Measurements from ENCODE around the gene LUC7L.
"Not testable (repeated sequence)": the region's sequence is repeated elsewhere in the genome, so short reads cannot be mapped to it uniquely, and the experiment has no call there.

The LUC7L gene

DNA sequence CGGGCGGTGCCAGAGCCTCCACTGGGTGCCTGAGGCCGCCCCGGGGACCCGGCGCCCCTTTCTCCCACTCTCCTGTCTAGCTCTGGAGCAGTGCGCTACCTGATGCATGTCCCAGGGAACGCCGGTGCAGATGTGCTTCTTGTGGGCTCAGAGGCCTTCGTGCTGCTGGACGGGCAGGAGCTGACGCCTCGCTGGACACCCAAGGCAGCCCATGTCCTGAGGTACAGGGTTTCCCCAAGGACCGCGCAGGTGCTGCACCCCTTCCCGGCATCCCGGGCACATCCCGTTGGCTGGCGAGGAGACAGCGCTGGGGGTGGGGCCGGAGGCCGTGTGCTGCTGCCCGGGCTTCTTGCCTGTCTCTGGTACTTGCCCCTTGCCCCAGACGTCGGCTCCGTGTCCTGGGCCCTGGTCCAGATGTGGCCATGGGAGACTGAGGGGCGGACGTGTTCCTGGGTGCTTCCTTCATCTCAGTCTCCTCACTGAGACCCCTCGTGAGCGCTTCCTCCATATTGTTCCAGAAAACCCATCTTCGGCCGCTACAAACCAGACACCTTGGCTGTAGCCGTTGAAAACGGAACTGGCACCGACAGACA is 34.0 kb upstream of the LUC7L start:
- no peak for DNase-seq

DNA sequence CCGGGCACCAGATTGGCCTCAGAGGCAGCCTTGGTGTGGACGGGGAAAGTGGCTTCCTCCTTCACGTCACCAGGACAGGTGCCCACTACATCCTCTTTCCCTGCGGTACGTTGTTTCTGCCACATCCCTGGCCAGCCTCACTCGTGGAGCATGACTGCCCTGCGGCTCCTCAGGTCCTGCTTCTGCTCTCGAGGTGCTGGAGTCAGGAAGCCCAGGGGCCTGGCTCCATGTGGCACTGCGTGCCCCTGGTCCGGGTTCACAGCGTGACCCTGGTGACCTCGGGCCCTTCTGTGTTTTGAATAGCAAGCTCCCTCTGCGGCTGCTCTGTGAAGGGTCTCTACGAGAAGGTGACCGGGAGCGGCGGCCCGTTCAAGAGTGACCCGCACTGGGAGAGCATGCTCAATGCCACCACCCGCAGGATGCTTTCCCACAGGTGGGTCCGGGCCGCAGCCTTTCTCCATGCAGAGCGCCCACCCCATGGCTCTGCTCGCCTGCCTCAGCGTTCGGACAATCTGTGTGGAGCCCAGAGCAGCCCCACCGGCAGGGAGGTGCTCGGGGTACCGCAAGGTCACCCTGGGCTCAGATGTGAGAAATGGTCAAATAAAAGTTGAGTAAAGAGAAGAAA is 33.0 kb upstream of the LUC7L start:
- no peak for DNase-seq

DNA sequence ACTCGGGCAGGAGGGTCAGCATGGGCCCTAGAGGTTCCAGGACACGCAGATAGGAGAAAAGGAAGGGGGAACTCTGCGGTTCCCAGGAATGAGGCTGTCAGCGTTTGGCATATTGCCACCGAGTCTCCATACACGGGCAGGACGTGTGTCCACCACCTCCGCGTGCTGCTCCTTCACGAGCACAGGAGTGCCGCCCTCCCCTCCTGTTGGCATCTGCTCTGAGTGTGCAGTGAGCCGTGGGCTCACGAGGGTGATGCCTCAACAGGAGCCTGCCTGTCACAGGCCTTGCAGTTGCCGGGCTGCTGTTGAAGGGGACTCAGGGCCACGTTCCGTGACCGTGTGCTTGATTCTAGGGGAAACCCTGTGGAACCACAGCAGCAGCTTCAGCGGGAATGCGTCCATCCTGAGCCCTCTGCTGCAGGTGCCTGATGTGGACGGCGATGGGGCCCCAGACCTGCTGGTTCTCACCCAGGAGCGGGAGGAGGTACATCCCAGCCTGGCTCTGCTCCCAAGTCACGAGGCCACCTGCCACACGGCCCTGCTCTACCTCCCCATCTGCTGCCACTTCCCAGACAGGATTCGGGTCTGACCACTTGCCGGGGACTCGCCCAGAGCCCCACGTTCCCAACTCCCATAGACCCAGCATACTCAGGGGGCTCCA is 31.9 kb upstream of the LUC7L start:
- no peak for DNase-seq

DNA sequence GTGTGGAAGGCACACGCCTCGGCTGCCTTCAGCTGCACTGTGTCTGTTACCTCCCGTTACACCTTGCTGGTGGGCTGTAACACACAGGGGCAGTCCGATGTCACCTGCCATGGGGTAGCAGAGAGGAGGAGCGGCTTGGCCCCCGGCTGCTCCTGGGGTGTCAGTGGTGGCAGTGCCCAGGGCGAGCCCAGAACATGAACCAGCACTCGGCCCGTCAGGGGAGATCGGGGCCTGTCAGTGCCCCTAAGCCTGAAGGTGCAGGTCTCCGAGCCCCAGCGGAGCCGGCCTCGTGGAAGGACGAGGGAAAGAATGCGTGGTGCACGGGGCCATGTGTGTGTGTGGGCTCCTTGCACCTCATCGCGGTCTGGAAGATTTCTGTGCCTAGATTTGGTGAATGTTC is 31.1 kb upstream of the LUC7L start:
- DNase-seq, result no peak

DNA sequence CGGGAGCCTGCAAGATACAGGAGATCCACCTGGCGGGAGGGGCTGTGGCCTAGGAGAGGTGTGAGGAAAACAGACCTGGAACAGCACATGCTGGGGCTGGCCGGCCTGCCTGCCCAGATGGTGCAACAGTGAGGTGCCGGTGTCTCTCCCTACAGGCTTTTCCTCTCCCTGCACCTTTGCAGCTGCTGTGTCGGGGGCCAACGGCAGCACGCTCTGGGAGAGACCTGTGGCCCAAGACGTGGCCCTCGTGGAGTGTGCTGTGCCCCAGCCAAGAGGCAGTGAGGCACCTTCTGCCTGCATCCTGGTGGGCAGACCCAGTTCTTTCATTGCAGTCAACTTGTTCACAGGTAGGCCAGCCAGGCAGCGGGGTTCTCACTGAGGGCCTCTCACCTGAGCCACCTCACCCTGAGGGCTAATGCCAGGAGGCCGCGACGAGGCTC is 30.6 kb upstream of the LUC7L start:
- no peak for DNase-seq

DNA sequence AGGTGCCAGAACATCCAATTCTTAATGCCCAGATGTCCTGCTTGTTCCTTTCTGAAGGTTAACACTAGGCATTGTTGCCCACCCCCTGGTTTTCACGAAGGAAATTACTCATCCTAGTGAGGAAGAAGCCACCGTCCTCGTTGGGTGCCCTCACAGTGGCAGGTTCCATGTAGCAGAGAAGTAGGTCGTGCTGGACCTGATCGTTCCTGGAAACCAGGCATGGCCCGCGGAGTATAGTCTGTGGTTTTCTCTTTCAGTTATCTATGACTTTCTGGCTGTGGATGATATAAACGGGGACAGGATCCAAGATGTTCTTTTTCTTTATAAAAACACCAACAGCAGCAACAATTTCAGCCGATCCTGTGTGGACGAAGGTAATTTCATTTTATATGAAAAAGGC is 30.0 kb upstream of the LUC7L start:
- no peak for DNase-seq

DNA sequence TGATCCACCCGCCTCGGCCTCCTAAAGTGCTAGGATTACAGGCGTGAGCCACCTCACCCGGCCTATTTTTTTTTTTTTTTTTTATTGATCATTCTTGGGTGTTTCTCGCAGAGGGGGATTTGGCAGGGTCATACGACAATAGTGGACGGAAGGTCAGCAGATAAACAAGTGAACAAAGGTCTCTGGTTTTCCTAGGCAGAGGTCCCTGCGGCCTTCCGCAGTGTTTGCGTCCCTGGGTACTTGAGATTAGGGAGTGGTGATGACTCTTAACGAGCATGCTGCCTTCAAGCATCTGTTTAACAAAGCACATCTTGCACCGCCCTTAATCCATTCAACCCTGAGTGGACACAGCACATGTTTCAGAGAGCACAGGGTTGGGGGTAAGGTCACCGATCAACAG is 28.8 kb upstream of the LUC7L start:
- not testable (repeated sequence) for DNase-seq

DNA sequence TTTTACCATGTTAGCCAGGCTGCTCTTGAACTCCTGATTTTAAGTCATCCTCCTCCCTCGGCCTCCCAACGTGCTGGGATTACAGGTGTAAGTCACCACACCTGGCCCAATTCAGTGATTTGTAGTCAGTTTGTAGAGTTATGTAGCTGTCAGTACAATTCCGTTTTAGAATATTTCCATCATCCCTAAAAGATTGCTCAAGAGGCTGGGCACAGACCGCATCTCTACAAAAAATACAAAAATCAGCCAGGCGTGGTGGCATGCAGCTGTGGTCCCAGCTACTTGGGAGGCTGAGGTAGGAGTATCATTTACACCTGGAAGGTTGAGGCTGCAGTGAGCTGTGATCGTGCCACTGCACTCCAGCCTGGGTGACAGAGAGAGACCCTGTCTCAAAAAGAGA is 25.9 kb upstream of the LUC7L start:
- no peak for DNase-seq

DNA sequence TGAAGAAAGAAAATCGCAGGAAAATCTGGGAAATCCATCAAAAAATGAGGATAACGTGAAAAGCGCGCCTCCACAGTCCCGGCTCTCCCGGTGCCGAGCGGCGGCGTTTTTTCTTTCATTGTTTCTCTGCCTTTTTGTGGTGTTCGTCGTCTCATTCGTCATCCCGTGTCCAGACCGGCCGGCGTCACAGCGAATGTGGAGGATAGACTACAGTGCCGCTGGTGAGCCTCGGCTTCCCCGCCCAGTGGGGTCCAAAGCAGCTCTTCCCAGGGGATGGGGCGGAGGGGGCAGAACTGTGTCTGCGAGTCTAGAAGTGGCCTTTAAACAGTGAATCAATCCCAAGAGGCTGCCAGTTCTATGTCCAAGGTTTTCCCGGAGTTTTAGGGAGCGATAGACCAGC is 25.2 kb upstream of the LUC7L start:
- DNase-seq, result no peak

DNA sequence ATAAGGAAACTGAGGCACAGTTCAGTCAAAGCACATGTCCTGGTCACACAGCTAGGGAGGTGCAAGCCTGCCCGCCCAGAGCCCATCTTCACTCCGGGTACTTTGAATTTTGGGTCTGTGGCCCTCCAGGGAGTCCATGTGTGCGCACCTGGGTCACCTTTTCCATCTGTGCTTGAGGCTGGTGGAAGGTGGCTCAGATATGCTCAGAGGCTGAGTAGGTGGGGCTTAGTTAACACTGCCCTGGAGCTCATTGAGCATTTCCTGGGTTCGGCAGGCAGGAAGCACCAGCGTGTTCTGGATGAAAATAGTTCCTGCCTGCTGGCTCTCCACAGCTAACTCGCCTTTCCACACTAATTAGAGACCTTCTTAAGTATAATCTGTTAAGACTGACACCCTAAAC is 24.6 kb upstream of the LUC7L start:
- DNase-seq, result no peak

DNA sequence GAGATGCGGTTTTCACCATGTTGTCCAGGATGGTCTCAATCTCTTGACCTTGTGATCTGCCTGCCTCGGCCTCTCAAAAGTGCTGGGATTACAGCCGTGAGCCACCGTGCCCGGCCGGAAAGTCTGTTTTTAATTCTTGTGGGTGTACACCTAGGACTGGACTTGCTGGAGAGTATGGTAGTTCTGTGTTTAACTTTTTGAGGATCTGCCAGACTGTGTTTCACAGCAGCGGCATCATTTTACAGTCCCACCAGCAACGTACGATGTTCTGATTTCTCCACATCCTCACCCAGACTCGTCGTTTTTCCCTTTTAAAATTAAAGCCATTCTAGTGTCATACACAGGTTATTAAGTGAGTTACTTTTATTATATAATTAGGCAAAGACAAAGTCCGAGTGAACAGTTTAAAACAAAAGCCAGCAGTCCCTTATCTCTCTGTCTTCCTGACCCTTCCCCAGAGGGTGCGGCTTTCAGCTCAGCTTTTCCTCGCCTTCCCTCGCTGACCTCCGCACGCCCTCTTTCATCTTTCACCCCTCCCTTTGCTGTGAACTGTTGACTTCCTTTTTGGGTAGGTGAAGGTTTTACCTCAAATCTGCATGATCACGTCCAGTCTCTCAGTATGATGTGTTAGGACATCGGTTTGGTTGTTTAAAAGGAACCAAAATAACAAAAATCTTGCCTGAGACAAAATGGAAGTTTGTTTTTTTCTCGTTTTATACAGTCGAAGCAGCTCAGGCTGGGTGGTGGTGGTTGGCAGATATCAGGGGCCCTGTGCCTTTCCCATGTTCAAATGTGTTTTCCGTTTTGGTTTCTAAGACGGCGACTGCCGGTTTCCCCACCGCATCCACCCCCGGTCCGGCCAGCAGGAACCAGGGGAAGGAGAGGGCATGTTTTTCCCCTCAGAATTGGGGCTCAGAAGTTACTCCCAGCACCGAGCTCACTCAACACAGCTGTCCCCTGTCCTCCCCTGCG is 23.4 kb upstream of the LUC7L start:
- DNase-seq, result no peak

DNA sequence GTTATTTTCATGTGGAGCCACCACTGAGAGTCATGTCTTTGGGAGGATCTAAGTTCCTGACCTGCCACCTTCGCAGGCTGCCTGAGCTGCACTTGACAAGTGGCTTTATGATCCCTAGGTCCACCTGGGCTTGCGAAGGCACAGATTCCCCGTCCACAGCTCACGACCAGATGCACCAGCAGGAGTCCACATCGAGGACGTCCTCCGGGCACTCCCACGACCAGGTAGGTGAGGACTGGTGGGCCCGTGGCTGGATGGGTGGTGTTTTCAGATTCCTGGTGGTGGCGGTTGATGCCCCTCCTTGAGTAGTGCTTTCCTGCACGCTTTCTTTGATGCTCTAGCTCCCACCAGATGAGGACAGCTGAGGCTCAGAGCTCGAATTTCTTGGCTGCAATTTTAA is 20.2 kb upstream of the LUC7L start:
- no peak for DNase-seq

DNA sequence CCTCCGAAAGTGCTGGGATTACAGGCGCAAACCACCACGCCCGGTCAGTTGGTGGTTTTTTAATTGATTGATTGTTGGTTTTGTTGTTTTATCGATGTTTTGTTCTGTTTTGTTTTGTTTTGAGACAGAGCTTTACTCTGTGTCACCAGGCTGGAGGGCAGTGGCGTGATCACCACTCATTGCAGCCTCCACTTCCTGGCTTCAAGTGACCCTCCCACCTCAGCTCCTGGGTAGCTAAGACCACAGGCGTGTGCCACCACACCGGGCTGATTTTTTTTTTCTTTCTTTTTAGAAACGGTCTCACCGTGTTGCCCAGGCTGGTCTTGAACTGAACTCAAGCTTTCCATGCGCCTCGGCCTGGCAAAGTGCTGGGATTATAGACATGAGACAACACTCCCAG is 17.8 kb upstream of the LUC7L start:
- DNase-seq, result no peak

DNA sequence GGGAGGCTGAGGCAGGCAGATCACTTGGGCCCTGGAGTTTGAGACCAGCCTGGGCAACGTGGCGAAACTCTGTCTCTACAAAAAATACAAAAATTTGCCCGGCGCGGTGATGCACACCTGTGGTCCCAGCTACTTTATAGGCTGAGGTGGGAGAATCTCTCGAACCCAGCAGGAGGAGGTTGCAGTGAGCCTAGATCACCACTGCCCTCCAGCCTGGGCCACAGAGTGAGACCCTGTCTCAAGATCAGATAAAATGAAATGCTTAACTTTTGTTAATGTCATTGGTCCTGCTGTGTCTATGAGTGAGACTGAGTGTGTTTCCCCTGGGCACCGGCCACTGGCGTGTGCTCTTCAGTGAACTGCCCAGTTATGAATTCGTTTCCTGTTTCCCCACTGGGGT is 15.9 kb upstream of the LUC7L start:
- DNase-seq, result no peak

DNA sequence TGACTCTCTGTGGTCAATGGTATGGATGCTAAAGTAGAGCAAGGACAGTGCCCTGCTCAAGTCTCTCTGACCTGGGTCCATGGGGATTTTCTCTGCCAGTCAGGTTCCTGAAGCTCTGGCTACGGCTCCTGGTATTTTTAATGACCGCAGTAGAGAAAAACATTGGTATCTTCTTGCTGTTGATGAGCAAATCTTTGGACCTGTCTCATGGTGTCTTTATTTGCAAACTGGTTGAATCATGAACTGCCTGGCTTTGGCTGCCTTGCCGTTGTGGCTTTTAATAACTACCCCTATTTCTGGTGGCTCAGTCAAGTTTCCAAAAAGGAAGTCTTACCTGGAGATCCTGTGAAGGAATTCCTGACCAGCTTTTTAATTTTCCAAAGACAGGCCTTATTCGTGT is 14.1 kb upstream of the LUC7L start:
- DNase-seq, result no peak

DNA sequence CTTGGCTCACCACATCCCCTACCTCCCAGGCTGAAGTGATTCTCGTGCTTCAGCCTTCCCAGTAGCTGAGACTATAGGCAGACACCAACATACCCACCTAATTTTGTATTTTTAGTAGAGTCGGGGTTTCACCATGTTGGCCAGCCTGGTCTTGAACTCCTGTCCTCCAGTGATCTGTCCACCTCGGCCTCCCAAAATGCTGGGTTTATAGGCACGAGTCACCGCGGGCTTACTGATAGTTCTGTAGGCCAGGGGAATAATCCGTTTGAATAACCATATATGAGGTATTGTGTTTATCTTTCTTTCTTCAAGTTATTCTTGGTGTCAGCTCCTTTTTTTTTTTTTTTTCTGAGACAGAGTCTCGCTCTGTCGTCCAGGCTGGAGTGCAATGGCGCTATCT is 13.0 kb upstream of the LUC7L start:
- DNase-seq, result no peak

DNA sequence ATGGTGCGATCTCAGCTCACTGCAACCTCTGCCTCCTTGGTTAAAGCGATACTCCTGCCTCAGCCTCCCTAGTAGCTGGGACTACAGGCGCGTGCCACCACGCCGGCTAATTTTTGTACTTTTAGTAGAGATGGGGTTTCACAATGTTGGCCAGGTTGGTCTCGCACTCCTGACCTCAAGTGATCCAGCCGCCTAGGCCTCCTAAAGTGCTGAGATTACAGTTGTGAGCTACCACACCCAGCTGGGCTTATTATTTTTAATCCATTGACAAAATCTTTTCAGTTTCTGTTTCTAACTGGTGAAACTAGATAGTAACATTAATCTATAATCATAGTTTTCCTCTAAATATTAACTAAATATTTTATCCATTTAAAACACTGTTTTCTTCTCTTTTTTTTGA is 11.3 kb upstream of the LUC7L start:
- DNase-seq, result no peak

DNA sequence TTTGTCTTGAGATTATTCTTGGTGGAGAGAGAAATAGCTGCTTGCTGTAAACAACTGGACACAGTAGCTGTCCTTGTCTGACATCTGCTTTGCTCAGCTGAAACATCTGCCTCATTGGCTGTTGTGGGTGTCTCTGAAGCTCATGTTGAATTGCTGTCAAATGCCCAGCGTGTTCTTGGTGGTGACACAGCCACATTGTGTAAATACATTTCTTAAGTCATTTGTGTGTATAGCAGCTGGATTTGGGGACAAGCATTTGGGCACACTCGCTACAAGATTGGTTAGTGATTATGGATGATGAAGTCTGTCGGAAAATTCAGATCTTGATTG is 10.7 kb upstream of the LUC7L start:
- DNase-seq, result no peak

DNA sequence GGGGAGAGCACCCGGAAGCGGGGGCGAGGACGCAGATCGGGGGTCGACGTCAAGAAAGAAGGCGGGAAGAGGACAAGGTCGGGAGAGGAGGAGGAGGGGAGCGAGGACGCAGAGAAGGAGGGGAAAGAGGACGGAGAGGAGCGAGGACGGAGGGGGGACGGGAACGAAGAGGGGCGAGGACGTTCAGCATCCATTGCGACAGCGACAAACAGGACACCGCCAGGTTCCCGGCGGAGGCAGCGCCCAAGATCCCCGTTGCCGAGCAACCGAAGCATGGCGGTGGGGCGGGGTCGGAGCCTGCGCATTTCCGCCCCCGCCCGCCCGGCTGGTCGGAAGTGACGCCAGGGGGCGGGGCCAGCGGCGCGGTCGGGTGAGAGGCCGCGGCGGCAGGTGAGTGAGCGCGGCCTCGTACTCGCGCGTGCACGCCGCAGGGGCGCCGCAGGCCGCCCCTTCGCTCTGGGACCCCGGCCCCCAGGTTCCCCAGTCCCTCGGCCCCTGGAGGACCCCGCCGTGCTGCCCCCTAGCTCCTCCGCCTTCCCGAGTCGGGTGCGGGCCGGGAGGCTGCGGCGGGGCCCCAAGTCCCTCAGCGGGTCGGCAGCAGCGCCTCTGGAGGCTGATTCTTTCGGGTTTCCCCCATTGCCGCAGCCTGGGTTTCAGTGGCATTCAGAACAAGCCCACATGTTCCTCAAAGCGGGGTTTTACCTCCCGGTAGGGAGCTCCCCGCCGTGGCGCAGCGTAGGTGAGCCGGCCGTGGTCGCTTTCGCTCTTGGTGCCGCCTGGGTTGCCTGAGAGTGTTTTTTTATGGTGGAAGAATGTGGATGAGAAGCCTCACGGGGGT is 5.4 kb upstream of the LUC7L start, which contains the start of gene FAM234A:
Gene FAM234A, plus strand, starts transcription at position 354 of the 838 bp plus-strand sequence. CDS start 19,593 bp downstream, outside the sequence.
- peak; percentile 90 for DNase-seq

DNA sequence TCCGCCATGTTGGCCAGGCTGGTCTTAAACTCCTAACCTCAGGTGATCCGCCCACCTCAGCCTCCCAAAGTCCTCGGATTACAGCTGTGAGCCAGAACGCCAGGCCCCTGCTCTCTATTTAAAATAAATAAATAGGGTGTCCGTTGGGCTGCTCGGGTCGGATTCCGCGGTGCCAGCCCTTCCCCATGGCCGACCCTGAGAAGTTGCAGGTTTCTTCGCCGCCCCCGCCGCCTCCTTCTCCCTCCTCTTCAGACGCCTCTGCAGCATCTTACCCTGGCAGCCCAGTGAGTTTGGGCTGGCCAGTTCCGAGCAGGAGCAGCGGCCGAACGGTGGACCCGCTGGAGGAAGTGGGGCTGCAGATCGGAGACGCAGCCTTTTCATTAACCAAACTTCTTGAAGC is 1.7 kb upstream of the LUC7L start:
- no peak for DNase-seq

DNA sequence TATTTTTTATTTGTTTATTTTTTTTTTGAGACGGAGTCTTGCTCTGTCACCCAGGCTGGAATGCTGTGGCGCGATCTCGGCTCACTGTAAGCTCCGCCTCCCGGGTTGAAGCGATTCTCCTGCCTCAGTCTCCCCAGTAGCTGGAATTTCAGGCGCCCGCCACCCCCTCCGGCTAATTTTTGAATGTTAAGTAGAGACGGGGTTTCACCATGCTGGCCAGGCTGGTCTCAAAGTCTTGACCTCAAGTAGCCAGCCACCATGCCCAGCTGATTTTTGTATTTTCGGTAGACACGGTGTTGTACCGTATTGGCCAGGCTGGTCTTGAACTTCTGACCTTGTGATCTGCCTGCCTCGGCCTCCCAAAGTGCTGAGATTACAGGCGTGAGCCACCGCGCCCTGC is 1.1 kb upstream of the LUC7L start:
- not testable (repeated sequence) for DNase-seq

DNA sequence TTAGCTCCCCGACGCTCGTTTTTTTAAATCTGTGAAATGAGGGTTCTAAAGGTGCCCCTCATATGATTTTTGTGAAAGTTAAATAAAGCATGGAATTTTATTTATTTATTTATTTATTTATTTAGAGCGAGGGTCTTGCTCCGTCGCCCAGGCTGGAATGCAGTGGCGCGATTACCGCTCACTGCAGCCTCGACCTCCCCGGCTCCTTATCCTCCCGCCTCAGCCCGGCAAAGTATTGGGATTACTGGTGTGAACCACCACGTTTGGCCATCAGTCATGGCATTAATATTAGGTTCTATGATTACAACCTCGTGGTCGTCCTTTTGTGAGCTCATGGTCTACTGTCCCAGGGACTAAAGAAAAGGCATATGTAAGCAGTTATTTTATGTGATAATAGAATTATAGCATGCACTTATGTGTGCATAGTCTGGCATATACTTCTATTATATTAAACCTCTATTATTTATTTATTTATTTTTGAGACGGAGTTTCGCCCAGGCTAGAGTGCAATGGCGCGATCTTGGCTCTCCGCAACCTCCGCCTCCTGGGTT is 557 bp upstream of the LUC7L start:
- DNase-seq, result no peak

Measured in DMS 273 treated with DMSO at 0.1 percent for 48 hours (cell line).